Osteoblast (primary cell): Measurements from ENCODE around the gene MELK. TPM values are rescaled to one million over a fixed set of nuclear protein-coding genes. Genes with fewer than 3 reads are reported as not detected.

Experiments
- DNase-seq: peaks from one replicate; pipeline ENCODE4 v3.0.0; 2011; ENCODE audit warnings: low spot score, mixed read lengths; ENCODE audit not compliant: insufficient read length; ENCODE audit errors: missing footprints
- H2AFZ ChIP-seq: 2 replicates; pipeline ENCODE4 v1.6.0; 2011; ENCODE audit warnings: mild to moderate bottlenecking, low read length
- H3K27ac ChIP-seq: 2 replicates; pipeline ENCODE4 v1.5.1; 2011; ENCODE audit warnings: mild to moderate bottlenecking, low read depth, low read length, moderate library complexity
- H3K27me3 ChIP-seq: 2 replicates; pipeline ENCODE4 v1.6.0; 2012; ENCODE audit warnings: mild to moderate bottlenecking, control low read depth, inconsistent platforms, low read length, moderate library complexity; ENCODE audit not compliant: insufficient read depth
- H3K36me3 ChIP-seq: 2 replicates; pipeline ENCODE4 v1.5.1; 2011; ENCODE audit warnings: mild to moderate bottlenecking, low read length, control low read depth, moderate library complexity; ENCODE audit not compliant: insufficient read depth
- H3K4me1 ChIP-seq: 2 replicates; pipeline ENCODE4 v1.5.1; 2011; ENCODE audit warnings: mild to moderate bottlenecking, low read length, control low read depth, moderate library complexity; ENCODE audit not compliant: insufficient read depth
- H3K4me2 ChIP-seq: 2 replicates; pipeline ENCODE4 v1.6.0; 2011; ENCODE audit warnings: mild to moderate bottlenecking, low read length; ENCODE audit not compliant: insufficient read depth
- H3K4me3 ChIP-seq: fragments of 200-600 bp; sonication (generic); 3 replicates; pipeline ENCODE4 v1.5.1; 2012; ENCODE audit warnings: mild to moderate bottlenecking, low read length, inconsistent platforms; ENCODE audit not compliant: insufficient read depth
- H3K79me2 ChIP-seq: 2 replicates; pipeline ENCODE4 v1.6.0; 2012; ENCODE audit warnings: mild to moderate bottlenecking, low read length, control low read depth, inconsistent platforms; ENCODE audit not compliant: insufficient read depth
- H3K9me3 ChIP-seq: 2 replicates; pipeline ENCODE4 v1.5.1; 2011; ENCODE audit warnings: low read depth, low read length, control low read depth
- H4K20me1 ChIP-seq: 2 replicates; pipeline ENCODE4 v1.6.0; 2012; ENCODE audit warnings: mild to moderate bottlenecking, low read length, control low read depth; ENCODE audit not compliant: insufficient read depth
- total RNA-seq: library from RNA; depleted of rRNA; stranded (reverse); fragments of >200 nt; gene quantifications from 2 replicates; pipeline ENCODE4 v1.2.3, GENCODE V29; 2012
- TF ChIP-seq, protein P1 (sequence below): IDR thresholded peaks from 2 replicates; pipeline ENCODE4 v1.5.1; 2011; ENCODE audit warnings: mild to moderate bottlenecking, low read depth, low read length, moderate library complexity; ENCODE audit errors: extremely low read depth

The MELK gene
- total RNA-seq, 1 donor, result 8.3 TPM

DNA sequence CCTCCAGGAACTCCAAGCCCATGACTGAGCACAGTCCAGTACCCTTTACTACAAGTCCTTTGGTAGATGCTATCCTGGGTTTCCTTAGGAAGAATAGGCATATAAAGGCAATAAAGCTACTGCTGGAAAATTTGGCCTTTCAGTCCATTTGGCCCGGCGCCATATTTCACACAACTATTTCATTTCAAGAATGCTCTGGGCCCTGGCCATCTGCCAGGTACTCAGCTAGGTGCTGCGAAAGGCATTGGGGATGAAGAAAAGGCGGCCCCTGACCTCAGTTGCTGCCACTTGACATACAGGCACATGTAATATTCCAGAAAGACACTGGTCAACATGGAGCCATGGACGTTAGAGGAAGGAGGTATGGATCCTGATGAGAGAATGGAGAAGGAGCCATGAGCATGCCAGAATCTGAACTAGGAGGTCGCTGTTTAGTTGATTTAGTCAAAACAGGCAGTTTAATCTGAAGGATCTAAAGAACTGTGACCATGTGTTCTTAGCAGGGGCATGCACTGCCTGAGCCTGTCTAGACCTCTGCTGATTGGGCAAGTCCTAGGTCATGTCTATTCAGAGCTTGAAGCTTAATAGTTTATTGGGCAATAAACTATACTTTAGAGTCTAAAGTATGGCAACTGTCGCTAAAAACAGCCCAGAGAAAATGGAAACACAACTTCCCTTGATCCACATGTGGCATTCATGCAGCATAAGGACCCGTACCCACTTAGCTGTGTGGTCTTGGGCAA lies 149.3 kb downstream of the MELK start:
- no peak overlapping the region for H3K27ac ChIP-seq
- peaks cover 1% of the 10 kb centered on the region for H3K4me1 ChIP-seq
- peaks cover 5% of the 10 kb centered on the region for H3K9me3 ChIP-seq
- no peaks in the 10 kb centered on the region for H3K36me3 ChIP-seq
- no peak overlapping the region for H2AFZ ChIP-seq
- no peaks in the 10 kb centered on the region for H4K20me1 ChIP-seq
- H3K79me2 ChIP-seq, result no peaks in the 10 kb centered on the region
- TF ChIP-seq, protein P1, sequence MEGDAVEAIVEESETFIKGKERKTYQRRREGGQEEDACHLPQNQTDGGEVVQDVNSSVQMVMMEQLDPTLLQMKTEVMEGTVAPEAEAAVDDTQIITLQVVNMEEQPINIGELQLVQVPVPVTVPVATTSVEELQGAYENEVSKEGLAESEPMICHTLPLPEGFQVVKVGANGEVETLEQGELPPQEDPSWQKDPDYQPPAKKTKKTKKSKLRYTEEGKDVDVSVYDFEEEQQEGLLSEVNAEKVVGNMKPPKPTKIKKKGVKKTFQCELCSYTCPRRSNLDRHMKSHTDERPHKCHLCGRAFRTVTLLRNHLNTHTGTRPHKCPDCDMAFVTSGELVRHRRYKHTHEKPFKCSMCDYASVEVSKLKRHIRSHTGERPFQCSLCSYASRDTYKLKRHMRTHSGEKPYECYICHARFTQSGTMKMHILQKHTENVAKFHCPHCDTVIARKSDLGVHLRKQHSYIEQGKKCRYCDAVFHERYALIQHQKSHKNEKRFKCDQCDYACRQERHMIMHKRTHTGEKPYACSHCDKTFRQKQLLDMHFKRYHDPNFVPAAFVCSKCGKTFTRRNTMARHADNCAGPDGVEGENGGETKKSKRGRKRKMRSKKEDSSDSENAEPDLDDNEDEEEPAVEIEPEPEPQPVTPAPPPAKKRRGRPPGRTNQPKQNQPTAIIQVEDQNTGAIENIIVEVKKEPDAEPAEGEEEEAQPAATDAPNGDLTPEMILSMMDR, result no peak
- H3K4me2 ChIP-seq, result no peak overlapping the region
- no peak for DNase-seq
- H3K27me3 ChIP-seq, result peaks cover 21% of the 10 kb centered on the region
- no peak overlapping the region for H3K4me3 ChIP-seq

DNA sequence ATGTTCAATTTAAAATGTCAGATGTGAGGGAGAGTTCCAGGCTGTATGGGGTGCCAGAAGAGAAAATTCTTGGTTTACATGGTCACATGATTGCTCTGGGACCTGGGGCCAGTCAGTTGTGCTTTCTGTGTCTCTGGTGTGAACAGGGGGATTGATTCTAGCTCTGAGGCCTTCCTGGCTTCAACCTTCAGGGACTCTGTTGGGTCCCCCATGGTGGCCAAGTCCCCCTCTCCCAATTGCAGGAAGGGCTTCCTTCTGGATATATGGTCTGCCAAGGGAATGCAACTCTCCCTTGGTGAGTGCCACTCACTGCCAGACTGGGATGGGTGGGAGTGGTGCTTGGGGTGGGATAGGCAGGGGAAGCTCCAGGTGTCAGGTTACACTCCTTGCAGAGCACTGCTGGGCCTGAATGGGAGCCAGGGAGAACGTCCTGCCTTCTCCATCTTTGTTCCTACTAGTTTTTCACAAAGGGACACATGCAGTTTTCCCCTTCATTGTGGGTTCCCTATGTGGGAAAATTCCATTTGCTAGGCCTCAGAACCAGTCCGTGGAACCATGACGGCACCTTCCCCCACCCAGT lies 153.2 kb downstream of the MELK start:
- no peak overlapping the region for H3K4me2 ChIP-seq
- no peaks in the 10 kb centered on the region for H3K79me2 ChIP-seq
- TF ChIP-seq, protein P1, result no peak
- H3K9me3 ChIP-seq, result peaks cover 5% of the 10 kb centered on the region
- DNase-seq, result no peak
- H3K36me3 ChIP-seq, result no peaks in the 10 kb centered on the region
- no peaks in the 10 kb centered on the region for H4K20me1 ChIP-seq
- H3K27me3 ChIP-seq, result peaks cover 7% of the 10 kb centered on the region
- no peaks in the 10 kb centered on the region for H3K4me1 ChIP-seq
- H3K27ac ChIP-seq, result no peak overlapping the region
- no peak overlapping the region for H3K4me3 ChIP-seq
- no peak overlapping the region for H2AFZ ChIP-seq

Other genes with a start within 250 kb of the MELK start
- gene RNF38, start 172.6 kb upstream of the MELK start, total RNA-seq, result 12.4 and 12.7 TPM in 2 replicates